ENCODE data around the gene CNTNAP5. TPM values are rescaled to one million over a fixed set of nuclear protein-coding genes. Genes with fewer than 3 reads are reported as not detected.

Gene CNTNAP5
- total RNA-seq, 1 experiment from 2014 or later = not detected

GRCh38 chr2:124162256-124162655 lies 137.2 kb downstream of the CNTNAP5 start:
- H3K27me3 Mint-ChIP-seq (ENCODE audit: insufficient read depth, unreplicated experiment) = no peaks in the 10 kb centered on the region
- H3K9me3 Mint-ChIP-seq (ENCODE audit: unreplicated experiment) = peaks cover 8% of the 10 kb centered on the region
- intact Hi-C loops (cut with micrococcal nuclease) = no loop called here
- DNase-seq (ENCODE audit: unreplicated experiment) = no peak
- TF ChIP-seq CTCF (IDR thresholded peaks at IDR 0.05; ENCODE audit: unreplicated experiment) = no peak
- POLR2A ChIA-PET = interaction anchor here (0.5 to 0.7 kb wide), 2 partner anchors 95 to 525 kb away, joined by 3 read pairs; no protein-coding TSS in a partner anchor
- H3K27ac Mint-ChIP-seq (ENCODE audit: low read depth, unreplicated experiment) = no peak overlapping the region
- peaks cover 20% of the 10 kb centered on the region for H3K4me1 Mint-ChIP-seq (ENCODE audit: insufficient read depth, unreplicated experiment)
- BruUV-seq (replicated peaks) = no TSS peak
- H3K36me3 Mint-ChIP-seq (ENCODE audit: insufficient read depth, unreplicated experiment) = no peaks in the 10 kb centered on the region
- CTCF ChIA-PET = no interaction called here
- H3K4me3 Mint-ChIP-seq (ENCODE audit: unreplicated experiment) = no peak overlapping the region

GRCh38 chr2:124163840-124164239 lies 138.8 kb downstream of the CNTNAP5 start:
- peaks cover 8% of the 10 kb centered on the region for H3K9me3 Mint-ChIP-seq (ENCODE audit: unreplicated experiment)
- peak; percentile 18 for DNase-seq (ENCODE audit: unreplicated experiment)

DNA sequence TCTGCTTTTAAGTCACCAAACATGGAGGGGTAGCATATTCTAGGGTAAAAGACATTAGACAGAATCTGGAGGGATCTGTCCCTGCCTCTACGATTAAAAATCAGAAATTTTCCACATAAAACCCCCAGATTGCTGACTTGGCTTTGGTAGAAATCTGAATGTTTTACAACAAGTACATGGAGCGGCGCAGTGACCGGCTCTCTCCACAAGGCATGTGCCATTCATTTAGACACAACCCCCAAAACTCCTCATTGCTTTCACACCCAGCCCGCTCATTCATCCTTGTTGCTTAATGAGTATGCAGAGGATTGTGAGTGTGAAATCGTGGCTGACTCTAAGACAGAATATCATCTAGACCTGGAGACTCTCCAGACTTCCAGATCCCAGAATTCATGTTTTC lies 140.6 kb downstream of the CNTNAP5 start:
- Mint-ChIP-seq H3K4me3 (ENCODE audit: unreplicated experiment) (no peak overlapping the region), H3K4me1 (ENCODE audit: insufficient read depth, unreplicated experiment) (peaks cover 30% of the 10 kb centered on the region), H3K27ac (ENCODE audit: low read depth, unreplicated experiment) (no peak overlapping the region), H3K36me3 (ENCODE audit: insufficient read depth, unreplicated experiment) (no peaks in the 10 kb centered on the region), H3K9me3 (ENCODE audit: unreplicated experiment) (peaks cover 8% of the 10 kb centered on the region), H3K27me3 (ENCODE audit: insufficient read depth, unreplicated experiment) (no peaks in the 10 kb centered on the region)
- CTCF ChIA-PET = no interaction called here
- DNase-seq (ENCODE audit: unreplicated experiment) = no peak
- intact Hi-C loops (cut with micrococcal nuclease) = no loop called here
- TF ChIP-seq CTCF (IDR thresholded peaks at IDR 0.05; ENCODE audit: unreplicated experiment) = no peak
- no TSS peak for BruUV-seq (replicated peaks)
- POLR2A ChIA-PET = no interaction called here

More at GRCh38 chr2:124163840-124164239, 138.8 kb downstream of the CNTNAP5 start:
- ChIA-PET POLR2A (interaction anchor here (0.7 kb wide), 1 partner anchor 166 kb away, joined by 3 read pairs; no protein-coding TSS in a partner anchor), CTCF (interaction anchor here (0.7 kb wide), 1 partner anchor 21 kb away, joined by 3 read pairs; no protein-coding TSS in a partner anchor)
- no peak for TF ChIP-seq CTCF (IDR thresholded peaks at IDR 0.05; ENCODE audit: unreplicated experiment)
- no TSS peak for BruUV-seq (replicated peaks)
- intact Hi-C loops (cut with micrococcal nuclease) = no loop called here
- H3K4me3 Mint-ChIP-seq (ENCODE audit: unreplicated experiment) = no peak overlapping the region
- H3K27ac Mint-ChIP-seq (ENCODE audit: low read depth, unreplicated experiment) = peak overlapping the region; percentile 66
- H3K4me1 Mint-ChIP-seq (ENCODE audit: insufficient read depth, unreplicated experiment) = peaks cover 26% of the 10 kb centered on the region
- no peaks in the 10 kb centered on the region for H3K36me3 Mint-ChIP-seq (ENCODE audit: insufficient read depth, unreplicated experiment)
- no peaks in the 10 kb centered on the region for H3K27me3 Mint-ChIP-seq (ENCODE audit: insufficient read depth, unreplicated experiment)

- Mint-ChIP-seq H3K27ac (ENCODE audit: low read depth, unreplicated experiment) (no peak overlapping the region), H3K9me3 (ENCODE audit: unreplicated experiment) (peaks cover 7% of the 10 kb centered on the region), H3K4me1 (ENCODE audit: insufficient read depth, unreplicated experiment) (peaks cover 10% of the 10 kb centered on the region), H3K4me3 (ENCODE audit: unreplicated experiment) (no peak overlapping the region), H3K36me3 (ENCODE audit: insufficient read depth, unreplicated experiment) (no peaks in the 10 kb centered on the region), H3K27me3 (ENCODE audit: insufficient read depth, unreplicated experiment) (no peaks in the 10 kb centered on the region)
- TF ChIP-seq CTCF (IDR thresholded peaks at IDR 0.05; ENCODE audit: unreplicated experiment) = no peak
- POLR2A ChIA-PET = interaction anchor here (0.8 kb wide), 1 partner anchor 125 kb away, joined by 5 read pairs; no protein-coding TSS in a partner anchor
- CTCF ChIA-PET = interaction anchor here (0.7 kb wide), 1 partner anchor 12 kb away, joined by 4 read pairs; no protein-coding TSS in a partner anchor
- no TSS peak for BruUV-seq (replicated peaks)
- no peak for DNase-seq (ENCODE audit: unreplicated experiment)
- intact Hi-C loops (cut with micrococcal nuclease) = no loop called here
Observed at GRCh38 chr2:124171472-124172063, 146.5 kb downstream of the CNTNAP5 start.
